HFFc6 (cell line): ENCODE data around the gene TNNT2. TPM values are rescaled to one million over a fixed set of nuclear protein-coding genes. Genes with fewer than 3 reads are reported as not detected.

Experiments
- DNase-seq: peaks from one replicate; pipeline ENCODE4 v3.0.0-alpha.2; 2018
- H3K27ac Mint-ChIP-seq: 2 replicates; pipeline ENCODE4 v1.8.0; 2020; ENCODE audit warnings: mild to moderate bottlenecking, mixed read lengths
- H3K27me3 Mint-ChIP-seq: 2 replicates; pipeline ENCODE4 v1.8.0; 2021; ENCODE audit warnings: mild to moderate bottlenecking, moderate library complexity, mixed read lengths; ENCODE audit not compliant: insufficient read depth
- H3K36me3 Mint-ChIP-seq: 2 replicates; pipeline ENCODE4 v1.8.0; 2021; ENCODE audit warnings: low read depth, mixed read lengths
- H3K4me1 Mint-ChIP-seq: 2 replicates; pipeline ENCODE4 v1.8.0; 2020; ENCODE audit warnings: low read depth, mixed read lengths
- H3K4me3 Mint-ChIP-seq: 2 replicates; pipeline ENCODE4 v1.8.0; 2020; ENCODE audit warnings: mild to moderate bottlenecking, moderate library complexity, mixed read lengths
- H3K9me3 Mint-ChIP-seq: 2 replicates; pipeline ENCODE4 v1.8.0; 2020; ENCODE audit warnings: mild to moderate bottlenecking, mixed read lengths
- CTCF ChIP-seq: fragments of 200-600 bp; sonication (generic); IDR thresholded peaks from 2 replicates; pipeline ENCODE4 v1.5.0; 2021; ENCODE audit warnings: antibody characterized with exemption, mild to moderate bottlenecking
- total RNA-seq, 6 experiments: library from RNA; stranded (reverse); fragmentation: NEBNext Ultra II Directional; extraction: Animal tissue kit (Norgen Biotek cat#: 25700); gene quantifications; 2 replicates in 1 of 6; 3 replicates in 5 of 6; pipeline ENCODE4 v1.2.3, GENCODE V29; 2021

TNNT2 gene
- total RNA-seq, 6 experiments from 2014 or later: not detected

GRCh38 chr1:201335174-201335870 is 42.2 kb downstream of the TNNT2 start:
- Mint-ChIP-seq H3K4me3 (no peak overlapping the region), H3K36me3 (no peaks in the 10 kb centered on the region; the same call in 1 of the 2 replicates), H3K27me3 (peaks cover 56% of the 10 kb centered on the region), H3K4me1 (no peaks in the 10 kb centered on the region), H3K27ac (no peak overlapping the region), H3K9me3 (no peaks in the 10 kb centered on the region; the same call in 1 of the 2 replicates)
- DNase-seq: no peak
- TF ChIP-seq CTCF: no peak

GRCh38 chr1:201334325-201335173 is 42.9 kb downstream of the TNNT2 start:
- Mint-ChIP-seq H3K27ac (no peak overlapping the region), H3K9me3 (no peaks in the 10 kb centered on the region; the same call in 1 of the 2 replicates)
- no peak for TF ChIP-seq CTCF

GRCh38 chr1:201332616-201333335 is 44.7 kb downstream of the TNNT2 start:
- Mint-ChIP-seq H3K27me3 (peaks cover 66% of the 10 kb centered on the region), H3K4me1 (peaks cover 5% of the 10 kb centered on the region; the same call in 1 of the 2 replicates), H3K4me3 (no peak overlapping the region), H3K27ac (no peak overlapping the region), H3K9me3 (no peaks in the 10 kb centered on the region), H3K36me3 (no peaks in the 10 kb centered on the region)
- no peak for DNase-seq
- TF ChIP-seq CTCF: no peak

More at GRCh38 chr1:201334325-201335173, 42.9 kb downstream of the TNNT2 start:
- no peak for DNase-seq
- Mint-ChIP-seq H3K4me3 (no peak overlapping the region), H3K36me3 (no peaks in the 10 kb centered on the region; the same call in 1 of the 2 replicates), H3K27me3 (peaks cover 58% of the 10 kb centered on the region), H3K4me1 (no peaks in the 10 kb centered on the region; the same call in 1 of the 2 replicates)

- no peak for TF ChIP-seq CTCF
- Mint-ChIP-seq H3K4me3 (no peak overlapping the region), H3K27ac (no peak overlapping the region), H3K9me3 (no peaks in the 10 kb centered on the region), H3K36me3 (no peaks in the 10 kb centered on the region), H3K4me1 (peaks cover 5% of the 10 kb centered on the region; the same call in 1 of the 2 replicates), H3K27me3 (peaks cover 68% of the 10 kb centered on the region)
- DNase-seq: no peak
Measured at GRCh38 chr1:201332021-201332420, 45.5 kb downstream of the TNNT2 start.

- no peak for DNase-seq
- Mint-ChIP-seq H3K4me1 (peaks cover 5% of the 10 kb centered on the region; the same call in 1 of the 2 replicates), H3K27ac (no peak overlapping the region), H3K9me3 (no peaks in the 10 kb centered on the region), H3K36me3 (no peaks in the 10 kb centered on the region), H3K27me3 (peaks cover 67% of the 10 kb centered on the region), H3K4me3 (no peak overlapping the region)
- no peak for TF ChIP-seq CTCF
Measured at GRCh38 chr1:201331166-201331565, 46.3 kb downstream of the TNNT2 start.
